GM10266 (cell line): Measurements from ENCODE around the gene NFATC2.

Experiments used
- DNase-seq: peaks from one replicate; pipeline ENCODE4 v3.0.0; 2012; ENCODE audit errors: extremely low spot score
- CTCF ChIP-seq: IDR thresholded peaks from 2 replicates; pipeline ENCODE4 v1.5.1; 2012; ENCODE audit warnings: mild to moderate bottlenecking, low read depth; ENCODE audit not compliant: control insufficient read depth, insufficient read depth; ENCODE audit errors: missing control alignments

Gene NFATC2

GRCh38 chr20:51584116-51584515 is 41.6 kb upstream of the NFATC2 start:
- DNase-seq: no peak
- TF ChIP-seq CTCF: no peak

- no peak for DNase-seq
- TF ChIP-seq CTCF: no peak
These were observed 41.0 kb upstream of the NFATC2 start for GRCh38 chr20:51583499-51583898.

- DNase-seq: no peak
These were observed 40.6 kb upstream of the NFATC2 start for GRCh38 chr20:51583073-51583472.

GRCh38 chr20:51581571-51581970 is 39.1 kb upstream of the NFATC2 start:
- no peak for DNase-seq
- no peak for TF ChIP-seq CTCF

More at GRCh38 chr20:51583073-51583472, 40.6 kb upstream of the NFATC2 start:
- TF ChIP-seq CTCF: no peak

GRCh38 chr20:51579137-51579536 is 36.6 kb upstream of the NFATC2 start:
- no peak for TF ChIP-seq CTCF
- DNase-seq: no peak

GRCh38 chr20:51578145-51578459 is 35.6 kb upstream of the NFATC2 start:
- TF ChIP-seq CTCF: no peak
- DNase-seq: no peak

- no peak for TF ChIP-seq CTCF
- no peak for DNase-seq
These were observed 35.1 kb upstream of the NFATC2 start for GRCh38 chr20:51577432-51578144.
